ENCODE results near the gene SMG6. TPM values are rescaled to one million over a fixed set of nuclear protein-coding genes. Genes with fewer than 3 reads are reported as not detected.

The SMG6 gene
- total and polyA plus RNA-seq, 2 of the 8 experiments (the other 6 are each of a cell fraction or from before 2014, with no cell fraction given): 18.5 to 25.2 TPM

GRCh38 chr17:2034806-2035540, 268.6 kb downstream of the SMG6 start:
- ChIA-PET CTCF (ENCODE audit: partially characterized antibody) (interaction anchor here (1.2 to 1.5 kb wide), 3 partner anchors 18 to 210 kb away, joined by 3 to 4 read pairs (median 3); no protein-coding TSS in a partner anchor), POLR2A (ENCODE audit: partially characterized antibody) (interaction anchor here (0.5 kb wide), 1 partner anchor 19 kb away, joined by 3 read pairs; no protein-coding TSS in a partner anchor)
- no peak overlapping the region for H2BK12ac ChIP-seq (ENCODE audit: low read depth, low read length)
- H3K18ac ChIP-seq (ENCODE audit: extremely low read depth, low read length): no peak overlapping the region
- H4K5ac ChIP-seq (ENCODE audit: insufficient read length, low read depth, low read length): no peak overlapping the region
- H2AFZ ChIP-seq (ENCODE audit: low read length): no peak overlapping the region
- H4K8ac ChIP-seq (ENCODE audit: extremely low read depth, insufficient read depth, low read length): no peak overlapping the region
- no peaks in the 10 kb centered on the region for H3K79me2 ChIP-seq (ENCODE audit: control insufficient read depth in 1 of 2, insufficient read depth in 2 of 2, low read length in 2 of 2)
- no peaks in the 10 kb centered on the region for H3K79me1 ChIP-seq (ENCODE audit: low read depth, low read length)
- no peak overlapping the region for H3K9ac ChIP-seq (replicated peaks in 1 of 4; ENCODE audit: extremely low read depth in 1 of 4, low read depth in 3 of 4, low read length in 3 of 4)
- H3K4me3 ChIP-seq (ENCODE audit: extremely low read depth in 1 of 4, insufficient read depth in 2 of 4, low read depth in 3 of 4, low read length in 4 of 4): no peak overlapping the region
- H4K91ac ChIP-seq (replicated peaks; ENCODE audit: insufficient read length, low read length): no peak overlapping the region
- H3K36me3 ChIP-seq (ENCODE audit: control insufficient read depth in 2 of 4, insufficient read depth in 4 of 4, low read length in 3 of 4): peaks cover 0 to 5% (median 1%) of the 10 kb centered on the region in 4 experiments; a peak in 3 of 8 replicates
- H3K4ac ChIP-seq (replicated peaks; ENCODE audit: insufficient read length, low read depth, low read length): no peak overlapping the region
- no peak overlapping the region for H3K14ac ChIP-seq (ENCODE audit: insufficient read length)
- no peak overlapping the region for H2AK5ac ChIP-seq (ENCODE audit: low read depth, low read length)
- no peak overlapping the region for H3K56ac ChIP-seq (replicated peaks; ENCODE audit: insufficient read length, low read depth, low read length)
- no peak overlapping the region for H3K4me2 ChIP-seq (ENCODE audit: insufficient read depth in 1 of 2, low read depth in 2 of 2, low read length in 2 of 2)
- H3K23me2 ChIP-seq (ENCODE audit: low read depth, low read length): peaks cover 3% of the 10 kb centered on the region; the same call in 1 of the 2 replicates
- FAIRE-seq (no peak), DNase-seq (ENCODE audit: low read depth in 1 of 2, low spot score in 2 of 2) (no peak)
- peaks cover 2 to 6% (median 4%) of the 10 kb centered on the region in 4 experiments; a peak in 4 of 7 replicates for H3K4me1 ChIP-seq (replicated peaks in 1 of 4; ENCODE audit: control insufficient read depth in 3 of 4, insufficient read depth in 4 of 4, low read length in 3 of 4)
- no peak overlapping the region for H2BK20ac ChIP-seq (ENCODE audit: low read length)
- no peaks in the 10 kb centered on the region for H3K27me3 ChIP-seq (replicated peaks in 1 of 4; ENCODE audit: control insufficient read depth in 3 of 4, extremely low read depth in 1 of 4, insufficient read depth in 3 of 4, low read length in 3 of 4)
- H2BK5ac ChIP-seq (ENCODE audit: low read depth, low read length): no peak overlapping the region
- H4K20me1 ChIP-seq (replicated peaks in 1 of 2; ENCODE audit: control insufficient read depth in 1 of 2, insufficient read depth in 2 of 2, low read length in 2 of 2): peaks cover 0 to 7% of the 10 kb centered on the region in 2 experiments
- TF ChIP-seq TEAD4 (IDR thresholded peaks at IDR 0.05; ENCODE audit: low read depth, low read length): no peak
- no peak for TF ChIP-seq ATF2 (IDR thresholded peaks at IDR 0.05; ENCODE audit: low read length)
- no peak for TF ChIP-seq JUND (IDR thresholded peaks at IDR 0.05; ENCODE audit: low read length)
- no peak for TF ChIP-seq CBX5 (IDR thresholded peaks at IDR 0.05; ENCODE audit: low read depth, low read length)
- no peak overlapping the region for H2BK15ac ChIP-seq (ENCODE audit: low read length)
- H3K27ac ChIP-seq (ENCODE audit: low read depth, low read length): no peak overlapping the region
- no peak overlapping the region for H2BK120ac ChIP-seq (replicated peaks; ENCODE audit: low read depth, low read length)
- WGBS, 2 experiments (ENCODE audit: extremely low coverage in 1 of 2, insufficient coverage in 1 of 2, insufficient read length in 1 of 2, insufficient replicate concordance in 2 of 2, low coverage in 1 of 2, low lambda C conversion rate in 2 of 2, missing lambda C conversion rate in 1 of 2): 75% methylated on average over 5 of the region's 9 CpGs; no CpG with 5 or more reads in 1 of the 2 experiments
- no peaks in the 10 kb centered on the region for H3K9me3 ChIP-seq (ENCODE audit: insufficient read depth in 2 of 2, low read depth in 1 of 2, low read length in 1 of 2)
- H3K23ac ChIP-seq (ENCODE audit: insufficient read length): no peak overlapping the region
